Spleen (tissue), 11 donors: ENCODE measurements around the gene COLGALT1. TPM values are rescaled to one million over a fixed set of nuclear protein-coding genes. Genes with fewer than 3 reads are reported as not detected.
"Not testable (repeated sequence)": the region's sequence is repeated elsewhere in the genome, so short reads cannot be mapped to it uniquely, and the experiment has no call there.

Experiments used
- DNase-seq: peaks from one replicate; pipeline ENCODE4 v3.0.0-alpha.2; 2020
- H3K27ac ChIP-seq, 8 donors: fragments of 200-600 bp; sonication (generic) in 7 of 8; 1 replicate in 4 of 8; 2 replicates in 4 of 8; pipeline versions ENCODE4 v1.5.0 to v1.8.0; 2016 to 2021; ENCODE audit warnings: inconsistent platforms in 4 of 8, mild to moderate bottlenecking in 4 of 8, moderate library complexity in 1 of 8
- H3K27me3 ChIP-seq, 7 donors: fragments of 200-600 bp; sonication (generic) in 6 of 7; replicated peaks in 1 of 7; 1 replicate in 4 of 7; 2 replicates in 3 of 7; pipeline versions ENCODE4 v1.5.0 to v1.8.0; 2016 to 2021; ENCODE audit warnings: inconsistent platforms in 3 of 7, mild to moderate bottlenecking in 1 of 7
- H3K36me3 ChIP-seq, 6 donors: fragments of 200-600 bp; sonication (generic) in 5 of 6; 1 replicate in 4 of 6; 2 replicates in 2 of 6; pipeline versions ENCODE4 v1.5.0 to v1.8.0; 2016 to 2021; ENCODE audit warnings: inconsistent platforms in 2 of 6
- H3K4me1 ChIP-seq, 6 donors: fragments of 200-600 bp; sonication (generic) in 5 of 6; 1 replicate in 3 of 6; 2 replicates in 3 of 6; pipeline versions ENCODE4 v1.5.0 to v1.8.0; 2016 to 2021; ENCODE audit warnings: inconsistent platforms in 3 of 6
- H3K4me3 ChIP-seq, 8 donors: fragments of 200-600 bp; sonication (generic) in 7 of 8; 1 replicate in 4 of 8; 2 replicates in 4 of 8; pipeline versions ENCODE4 v1.5.0 to v1.8.0; 2016 to 2021; ENCODE audit warnings: inconsistent platforms in 4 of 8, mild to moderate bottlenecking in 4 of 8, moderate library complexity in 2 of 8
- H3K9me3 ChIP-seq, 8 donors: fragments of 200-600 bp; sonication (generic) in 7 of 8; 1 replicate in 4 of 8; 2 replicates in 4 of 8; pipeline versions ENCODE4 v1.5.0 to v1.8.0; 2016 to 2021; ENCODE audit warnings: inconsistent platforms in 4 of 8
- POLR2A ChIP-seq, 3 donors: fragments of 450-650 bp; IDR thresholded peaks; one replicate each; pipeline ENCODE4 v1.5.1; 2017; ENCODE audit warnings: antibody characterized with exemption in 3 of 3, mild to moderate bottlenecking in 1 of 3
- POLR2AphosphoS5 ChIP-seq, 3 donors: sonication (generic); formaldehyde crosslinking; IDR thresholded peaks; one replicate each; pipeline ENCODE4 v1.5.1; 2017; ENCODE audit warnings: antibody characterized with exemption in 3 of 3
- WGBS, 5 donors: extraction: QIAGEN DNeasy Blood & Tissue Kit in 3 of 5; methylation state at CpG; one replicate each; pipeline versions ENCODE4 v1.1.5 to v1.1.7; 2013 to 2018; 5-methylcytosine and 5-hydroxymethylcytosine counted together
- intact Hi-C: fragments of 100-400 bp; cut with DNase I; formaldehyde crosslinking; loops from one replicate; pipeline ENCODE4 v1.15.0; 2023; ENCODE audit warnings: low total_unique reads
- polyA plus RNA-seq, 3 donors: library from polyadenylated mRNA; stranded (reverse); fragments of 200-250 nt; gene quantifications; one replicate each; pipeline ENCODE4 v1.2.1, GENCODE V29; 2013
- total RNA-seq, 7 donors: library from RNA; depleted of rRNA in 3 of 7; stranded (reverse); fragments of >200 nt in 3 of 7; fragmentation: NEBNext Ultra II Directional in 4 of 7; extraction: Animal tissue kit (Norgen Biotek cat#: 25700) in 4 of 7; gene quantifications; one replicate each; pipeline versions ENCODE4 v1.1.0 to v1.2.1, GENCODE V29; 2016 to 2021
- TF ChIP-seq, protein P1 (sequence below), 11 experiments: fragments of 200-600 bp in 7 of 11; fragments of 450-650 bp in 4 of 11; sonication (generic) in 4 of 11; IDR thresholded peaks in 8 of 11; conservative IDR thresholded peaks in 3 of 11; 1 replicate in 7 of 11; 2 replicates in 4 of 11; pipeline versions ENCODE4 v1.4.0 to v1.8.0; 2016 to 2021; ENCODE audit warnings: antibody characterized with exemption in 11 of 11, inconsistent platforms in 4 of 11, mild to moderate bottlenecking in 1 of 11
- donor health status: healthy with polysubstance abuse.
- donor health status: DM: no; HTN: no; CAD: no; lungs with moderate emphysema.
- donor health status: DM: no; HTN: no; CAD: no.
- donor health status: Bipolar disorder and iron deficiency.
- donor health status: healthy.
- donor health status: DM: no; HTN: no; CAD: no.
- donor health status: DM: yes; HTN: yes; CAD: no.

Gene COLGALT1
- total and polyA plus RNA-seq, 10 donors: 52.4 to 146 (median 92.0) TPM

DNA sequence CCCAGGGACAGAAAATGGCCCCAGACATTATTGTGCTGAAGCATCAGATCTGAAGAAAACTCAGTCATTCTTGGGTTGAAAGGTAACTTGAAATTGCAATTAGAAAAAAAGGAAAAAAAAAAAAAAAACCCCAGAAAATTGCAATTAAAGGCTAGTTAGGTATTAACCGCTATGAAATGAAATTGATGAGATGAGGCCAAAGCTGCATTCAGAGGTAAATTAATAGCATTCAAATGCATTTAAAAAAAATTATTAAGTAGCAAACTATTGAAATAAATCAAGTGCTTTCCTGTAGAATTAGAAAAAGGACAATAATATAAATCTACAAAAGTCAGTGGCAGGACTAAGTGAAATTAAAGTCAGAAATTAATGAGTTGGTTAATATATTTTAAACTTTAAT, 37.6 kb upstream of the COLGALT1 start:
- Histone ChIP-seq H3K36me3 (peaks cover 0 to 69% (median 41%) of the 10 kb centered on the region in 6 donors), H3K9me3 (peaks cover 4 to 21% (median 17%) of the 10 kb centered on the region in 8 donors), H3K4me1 (peaks cover 9 to 42% (median 23%) of the 10 kb centered on the region in 6 donors), H3K27me3 (no peaks in the 10 kb centered on the region), H3K4me3 (no peak overlapping the region), H3K27ac (no peak overlapping the region)
- TF ChIP-seq, protein P1, sequence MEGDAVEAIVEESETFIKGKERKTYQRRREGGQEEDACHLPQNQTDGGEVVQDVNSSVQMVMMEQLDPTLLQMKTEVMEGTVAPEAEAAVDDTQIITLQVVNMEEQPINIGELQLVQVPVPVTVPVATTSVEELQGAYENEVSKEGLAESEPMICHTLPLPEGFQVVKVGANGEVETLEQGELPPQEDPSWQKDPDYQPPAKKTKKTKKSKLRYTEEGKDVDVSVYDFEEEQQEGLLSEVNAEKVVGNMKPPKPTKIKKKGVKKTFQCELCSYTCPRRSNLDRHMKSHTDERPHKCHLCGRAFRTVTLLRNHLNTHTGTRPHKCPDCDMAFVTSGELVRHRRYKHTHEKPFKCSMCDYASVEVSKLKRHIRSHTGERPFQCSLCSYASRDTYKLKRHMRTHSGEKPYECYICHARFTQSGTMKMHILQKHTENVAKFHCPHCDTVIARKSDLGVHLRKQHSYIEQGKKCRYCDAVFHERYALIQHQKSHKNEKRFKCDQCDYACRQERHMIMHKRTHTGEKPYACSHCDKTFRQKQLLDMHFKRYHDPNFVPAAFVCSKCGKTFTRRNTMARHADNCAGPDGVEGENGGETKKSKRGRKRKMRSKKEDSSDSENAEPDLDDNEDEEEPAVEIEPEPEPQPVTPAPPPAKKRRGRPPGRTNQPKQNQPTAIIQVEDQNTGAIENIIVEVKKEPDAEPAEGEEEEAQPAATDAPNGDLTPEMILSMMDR (IDR thresholded peaks at IDR 0.05 in 8 of 11, conservative IDR thresholded peaks at IDR 0.05 in 3 of 11): no peak
- TF ChIP-seq POLR2AphosphoS5 (IDR thresholded peaks at IDR 0.05): no peak
- TF ChIP-seq POLR2A (IDR thresholded peaks at IDR 0.05): no peak
- no peak for DNase-seq
- intact Hi-C loops: no loop called here
- 95 to 100% (median 98%) methylated on average over 1 of the region's 1 CpG for WGBS, 5 donors

DNA sequence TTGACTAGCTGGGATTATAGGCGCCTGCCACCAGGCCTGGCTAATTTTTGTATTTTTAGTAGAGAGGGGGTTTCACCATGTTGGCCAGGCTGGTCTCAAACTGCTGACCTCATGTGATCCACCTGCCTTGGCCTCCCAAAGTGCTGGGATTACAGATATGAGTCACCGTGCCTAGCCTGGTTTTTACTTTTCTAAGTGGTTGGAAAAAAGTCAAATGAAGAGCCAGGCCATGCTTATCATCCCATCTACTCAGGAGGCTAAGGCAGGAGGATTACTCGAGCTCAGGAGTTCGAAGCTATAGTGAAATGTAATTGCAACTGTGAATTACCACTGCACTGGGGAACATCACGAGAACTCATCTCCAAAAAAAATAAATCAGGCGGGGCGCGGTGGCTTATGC, 36.8 kb upstream of the COLGALT1 start:
- 86 to 92% (median 89%) methylated on average over 8 of the region's 8 CpGs for WGBS, 5 donors
- intact Hi-C loops, H3K27ac ChIP-seq, H3K4me3 ChIP-seq, H3K27me3 ChIP-seq, DNase-seq: not testable (repeated sequence)
- H3K36me3 ChIP-seq: peaks cover 0 to 69% (median 41%) of the 10 kb centered on the region in 6 donors
- peaks cover 11 to 42% (median 23%) of the 10 kb centered on the region in 6 donors for H3K4me1 ChIP-seq
- peaks cover 4 to 21% (median 17%) of the 10 kb centered on the region in 8 donors for H3K9me3 ChIP-seq

DNA sequence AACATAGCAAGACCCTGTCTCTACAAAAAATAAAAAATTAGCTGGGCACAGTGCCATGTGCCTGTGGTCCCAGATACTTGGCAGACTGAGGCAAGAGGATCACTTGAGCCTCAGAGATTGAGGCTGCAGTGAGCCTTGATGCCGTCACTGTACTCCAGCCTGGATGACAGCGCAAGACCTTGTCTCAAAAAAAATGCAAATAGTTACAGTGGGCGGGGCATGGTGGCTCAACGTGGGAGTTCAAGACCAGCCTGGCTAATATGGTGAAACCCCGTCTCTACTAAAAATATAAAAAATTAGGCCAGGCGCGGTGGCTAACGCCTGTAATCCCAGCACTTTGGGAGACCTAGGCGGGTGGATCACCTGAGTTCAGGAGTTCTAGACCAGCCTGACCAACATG, 35.5 kb upstream of the COLGALT1 start:
- peaks cover 11 to 45% (median 30%) of the 10 kb centered on the region in 6 donors for H3K4me1 ChIP-seq
- H3K9me3 ChIP-seq: peaks cover 4 to 21% (median 17%) of the 10 kb centered on the region in 8 donors
- no peak overlapping the region for H3K4me3 ChIP-seq
- H3K27me3 ChIP-seq: no peaks in the 10 kb centered on the region
- TF ChIP-seq, protein P1 (IDR thresholded peaks at IDR 0.05 in 8 of 11, conservative IDR thresholded peaks at IDR 0.05 in 3 of 11): no peak
- peaks cover 0 to 69% (median 41%) of the 10 kb centered on the region in 6 donors for H3K36me3 ChIP-seq
- 80 to 88% (median 84%) methylated on average over 9 of the region's 9 CpGs for WGBS, 5 donors
- peak overlapping the region in 1 of 8 donors; percentile 46 for H3K27ac ChIP-seq
- intact Hi-C loops: no loop called here
- DNase-seq: no peak

DNA sequence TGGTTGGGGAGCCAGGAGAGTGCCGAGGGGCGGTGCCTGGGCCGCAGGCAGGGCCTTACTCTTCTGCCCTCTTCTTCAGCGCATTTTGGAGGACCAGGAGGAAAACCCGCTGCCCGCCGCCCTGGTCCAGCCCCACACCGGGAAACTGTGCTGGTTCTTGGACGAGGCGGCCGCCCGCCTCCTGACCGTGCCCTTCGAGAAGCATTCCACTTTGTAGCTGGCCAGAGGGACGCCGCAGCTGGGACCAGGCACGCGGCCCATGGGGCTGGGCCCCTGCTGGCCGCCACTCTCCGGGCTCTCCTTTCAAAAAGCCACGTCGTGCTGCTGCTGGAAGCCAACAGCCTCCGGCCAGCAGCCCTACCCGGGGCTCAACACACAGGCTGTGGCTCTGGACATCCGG, 34.6 kb upstream of the COLGALT1 start:
- intact Hi-C loops: no loop called here
- peaks cover 0 to 60% (median 37%) of the 10 kb centered on the region in 6 donors for H3K36me3 ChIP-seq
- no peaks in the 10 kb centered on the region for H3K27me3 ChIP-seq
- peak overlapping the region in 2 of 8 donors; percentile 24 to 93 for H3K27ac ChIP-seq
- WGBS, 5 donors: 90 to 99% (median 97%) methylated on average over 10 to 25 of the region's 25 CpGs
- no peak for DNase-seq
- TF ChIP-seq, protein P1 (IDR thresholded peaks at IDR 0.05 in 8 of 11, conservative IDR thresholded peaks at IDR 0.05 in 3 of 11): no peak
- peak in 1 of 3 donors; percentile 45 for TF ChIP-seq POLR2AphosphoS5 (IDR thresholded peaks at IDR 0.05)
- TF ChIP-seq POLR2A (IDR thresholded peaks at IDR 0.05): no peak
- no peak overlapping the region for H3K4me3 ChIP-seq
- H3K9me3 ChIP-seq: peaks cover 4 to 21% (median 17%) of the 10 kb centered on the region in 8 donors
- peaks cover 11 to 54% (median 38%) of the 10 kb centered on the region in 6 donors for H3K4me1 ChIP-seq
